Trophoblast cell (in vitro differentiated cells and primary cell): ENCODE measurements around the gene TCAF1.

Experiments used
- DNase-seq, 2 donors: peaks; one replicate each; pipeline ENCODE4 v3.0.0-alpha.2; 2016
- H2AFZ ChIP-seq: 2 replicates; pipeline ENCODE4 v1.6.1; 2013; ENCODE audit warnings: low read length, moderate library complexity, mild to moderate bottlenecking; ENCODE audit not compliant: insufficient read depth, poor library complexity
- H2AK5ac ChIP-seq: 2 replicates; pipeline ENCODE4 v1.6.1; 2013; ENCODE audit warnings: mild to moderate bottlenecking, low read length
- H2BK120ac ChIP-seq: 2 replicates; pipeline ENCODE4 v1.6.1; 2013; ENCODE audit warnings: low read length, mild to moderate bottlenecking, moderate library complexity; ENCODE audit not compliant: insufficient read depth, poor library complexity
- H2BK12ac ChIP-seq: 2 replicates; pipeline ENCODE4 v1.6.1; 2013; ENCODE audit warnings: mild to moderate bottlenecking, low read length, moderate library complexity
- H2BK5ac ChIP-seq: 2 replicates; pipeline ENCODE4 v1.6.1; 2013; ENCODE audit warnings: low read length, low read depth, moderate library complexity, mild to moderate bottlenecking; ENCODE audit not compliant: poor library complexity
- H3K14ac ChIP-seq: 2 replicates; pipeline ENCODE4 v1.6.1; 2013; ENCODE audit warnings: mild to moderate bottlenecking, low read length
- H3K18ac ChIP-seq: 2 replicates; pipeline ENCODE4 v1.6.1; 2013; ENCODE audit warnings: mild to moderate bottlenecking, low read length
- H3K23ac ChIP-seq: 2 replicates; pipeline ENCODE4 v1.6.1; 2013; ENCODE audit warnings: low read length
- H3K27ac ChIP-seq: 2 replicates; pipeline ENCODE4 v1.5.1; 2013; ENCODE audit warnings: low read depth, mild to moderate bottlenecking, inconsistent platforms, low read length, moderate library complexity
- H3K27me3 ChIP-seq: 2 replicates; pipeline ENCODE4 v1.6.1; 2013; ENCODE audit warnings: inconsistent platforms, mild to moderate bottlenecking, low read length, moderate library complexity; ENCODE audit not compliant: insufficient read depth
- H3K36me3 ChIP-seq, 2 experiments: 1 replicate in 1 of 2; 2 replicates in 1 of 2; pipeline ENCODE4 v1.6.1; 2013; ENCODE audit warnings: low read length in 2 of 2, mild to moderate bottlenecking in 2 of 2, moderate library complexity in 1 of 2; ENCODE audit not compliant: insufficient read depth in 2 of 2, control insufficient read depth in 1 of 2
- H3K4ac ChIP-seq: 2 replicates; pipeline ENCODE4 v1.6.1; 2013; ENCODE audit warnings: low read depth, mild to moderate bottlenecking, low read length, moderate library complexity
- H3K4me1 ChIP-seq, 2 experiments: 1 replicate in 1 of 2; 2 replicates in 1 of 2; pipeline ENCODE4 v1.6.1; 2013; ENCODE audit warnings: low read length in 2 of 2, mild to moderate bottlenecking in 2 of 2, moderate library complexity in 1 of 2; ENCODE audit not compliant: insufficient read depth in 2 of 2, control insufficient read depth in 1 of 2
- H3K4me2 ChIP-seq: 2 replicates; pipeline ENCODE4 v1.6.1; 2013; ENCODE audit warnings: inconsistent platforms, mild to moderate bottlenecking, low read length, moderate library complexity
- H3K4me3 ChIP-seq: 2 replicates; pipeline ENCODE4 v1.5.1; 2013; ENCODE audit warnings: mild to moderate bottlenecking, low read depth, low read length, inconsistent platforms
- H3K79me1 ChIP-seq: one replicate; pipeline ENCODE4 v1.6.1; 2013; ENCODE audit warnings: low read length
- H3K79me2 ChIP-seq: 2 replicates; pipeline ENCODE4 v1.6.1; 2013; ENCODE audit warnings: low read length, mild to moderate bottlenecking; ENCODE audit not compliant: control insufficient read depth, insufficient read depth, poor library complexity
- H3K9ac ChIP-seq: 2 replicates; pipeline ENCODE4 v1.6.1; 2013; ENCODE audit warnings: mild to moderate bottlenecking, low read length
- H3K9me3 ChIP-seq: 2 replicates; pipeline ENCODE4 v1.6.1; 2013; ENCODE audit warnings: low read depth, mild to moderate bottlenecking, control low read depth, inconsistent platforms, low read length; ENCODE audit not compliant: insufficient read depth
- H4K12ac ChIP-seq: 2 replicates; pipeline ENCODE4 v1.6.1; 2013; ENCODE audit warnings: low read depth, mild to moderate bottlenecking, low read length, moderate library complexity
- H4K8ac ChIP-seq: 2 replicates; pipeline ENCODE4 v1.6.1; 2013; ENCODE audit warnings: low read depth, mild to moderate bottlenecking, low read length, moderate library complexity
- H4K91ac ChIP-seq: one replicate; pipeline ENCODE4 v1.6.1; 2013; ENCODE audit warnings: low read depth, mild to moderate bottlenecking, low read length, moderate library complexity
- WGBS: extraction: QIAGEN DNeasy Blood & Tissue Kit; methylation state at CpG from one replicate; pipeline ENCODE4 v1.1.7; 2013; ENCODE audit warnings: missing lambda C conversion rate; ENCODE audit not compliant: insufficient read length, insufficient coverage; ENCODE audit errors: extremely low coverage; 5-methylcytosine and 5-hydroxymethylcytosine counted together

Gene TCAF1

GRCh38 chr7:143900230-143900766 lies 1.7 kb downstream of the TCAF1 start:
- Histone ChIP-seq H3K4me1 (peaks cover 8 to 18% of the 10 kb centered on the region in 2 experiments), H2BK5ac (no peak overlapping the region), H3K79me2 (peaks cover 11% of the 10 kb centered on the region), H3K4ac (peak overlapping the region; percentile 78), H3K18ac (no peak overlapping the region), H2BK120ac (no peak overlapping the region), H3K27ac (no peak overlapping the region), H4K91ac (no peak overlapping the region), H3K27me3 (no peaks in the 10 kb centered on the region), H2BK12ac (no peak overlapping the region), H4K12ac (no peak overlapping the region), H3K36me3 (no peaks in the 10 kb centered on the region), H3K14ac (no peak overlapping the region), H2AFZ (no peak overlapping the region), H3K9me3 (no peaks in the 10 kb centered on the region), H3K9ac (no peak overlapping the region), H3K23ac (no peak overlapping the region), H3K79me1 (peaks cover 18% of the 10 kb centered on the region), H3K4me3 (no peak overlapping the region), H2AK5ac (no peak overlapping the region), H3K4me2 (peak overlapping the region; percentile 23), H4K8ac (no peak overlapping the region)
- WGBS, result no CpG with 5 or more reads among the region's 5 CpGs
- no peak for DNase-seq

- Histone ChIP-seq H3K27ac (no peak overlapping the region), H2AK5ac (no peak overlapping the region), H2BK120ac (no peak overlapping the region), H4K8ac (no peak overlapping the region), H3K27me3 (no peaks in the 10 kb centered on the region), H4K12ac (no peak overlapping the region), H3K4ac (peak overlapping the region; percentile 76), H3K79me2 (peaks cover 10% of the 10 kb centered on the region), H3K36me3 (no peaks in the 10 kb centered on the region), H3K18ac (no peak overlapping the region), H3K4me2 (no peak overlapping the region), H3K9ac (no peak overlapping the region), H2BK12ac (no peak overlapping the region), H3K4me3 (no peak overlapping the region), H3K23ac (no peak overlapping the region), H2AFZ (no peak overlapping the region), H4K91ac (no peak overlapping the region), H3K79me1 (peaks cover 12% of the 10 kb centered on the region), H3K9me3 (no peaks in the 10 kb centered on the region), H3K4me1 (peaks cover 2 to 8% of the 10 kb centered on the region in 2 experiments), H2BK5ac (no peak overlapping the region), H3K14ac (no peak overlapping the region)
- no CpG with 5 or more reads among the region's 1 CpG for WGBS
- DNase-seq, result no peak
These were observed 3.2 kb downstream of the TCAF1 start for GRCh38 chr7:143898810-143899209.

DNA sequence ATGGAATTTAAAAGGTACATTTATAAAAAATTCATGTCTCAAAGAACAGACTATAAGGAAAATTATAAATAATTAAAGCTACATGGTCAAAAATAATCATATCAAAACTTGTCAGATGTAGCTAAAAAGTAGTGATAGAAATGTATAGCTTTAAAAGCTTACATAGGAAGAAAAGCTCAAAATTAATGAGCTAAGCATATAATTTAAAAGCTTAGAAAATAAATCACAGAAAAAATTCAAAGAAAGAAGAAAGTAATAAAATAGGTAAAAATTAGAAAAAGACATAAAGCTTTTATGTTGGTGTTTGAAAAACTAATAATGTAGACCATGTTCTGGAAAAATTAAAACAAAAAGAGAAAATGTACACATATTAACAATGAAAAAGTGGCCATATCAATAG lies 5.3 kb downstream of the TCAF1 start:
- Histone ChIP-seq H3K79me2 (peaks cover 6% of the 10 kb centered on the region), H4K8ac (no peak overlapping the region), H2AK5ac (no peak overlapping the region), H3K4me3 (no peak overlapping the region), H2BK5ac (no peak overlapping the region), H4K12ac (no peak overlapping the region), H3K4me1 (peaks cover 0 to 5% of the 10 kb centered on the region in 2 experiments), H3K27ac (no peak overlapping the region), H2BK120ac (no peak overlapping the region), H3K79me1 (peaks cover 4% of the 10 kb centered on the region), H3K14ac (no peak overlapping the region), H4K91ac (no peak overlapping the region), H2AFZ (no peak overlapping the region), H3K36me3 (no peaks in the 10 kb centered on the region), H3K9me3 (no peaks in the 10 kb centered on the region), H2BK12ac (no peak overlapping the region), H3K4ac (no peak overlapping the region), H3K27me3 (no peaks in the 10 kb centered on the region), H3K9ac (no peak overlapping the region), H3K18ac (no peak overlapping the region), H3K23ac (no peak overlapping the region), H3K4me2 (no peak overlapping the region)
- no peak for DNase-seq

GRCh38 chr7:143892527-143893300 lies 9.3 kb downstream of the TCAF1 start:
- Histone ChIP-seq H3K18ac (no peak overlapping the region), H2AK5ac (no peak overlapping the region), H3K27me3 (no peaks in the 10 kb centered on the region), H3K23ac (no peak overlapping the region), H4K8ac (no peak overlapping the region), H3K4me1 (no peaks in the 10 kb centered on the region), H3K14ac (no peak overlapping the region), H3K79me1 (no peaks in the 10 kb centered on the region), H2BK120ac (no peak overlapping the region), H4K91ac (no peak overlapping the region), H3K4me3 (no peak overlapping the region), H3K4me2 (no peak overlapping the region), H3K27ac (no peak overlapping the region), H2BK5ac (no peak overlapping the region), H2BK12ac (no peak overlapping the region), H4K12ac (no peak overlapping the region), H3K4ac (no peak overlapping the region), H3K79me2 (no peaks in the 10 kb centered on the region), H3K9me3 (no peaks in the 10 kb centered on the region), H3K36me3 (no peaks in the 10 kb centered on the region), H2AFZ (no peak overlapping the region), H3K9ac (no peak overlapping the region)
- DNase-seq, result peak; percentile 16 to 71
- WGBS, result no CpG with 5 or more reads among the region's 5 CpGs
